NK-92 (cell line): ENCODE data around the gene AKAP13.
"Not testable (repeated sequence)": the region's sequence is repeated elsewhere in the genome, so short reads cannot be mapped to it uniquely, and the experiment has no call there.

ENCODE experiments used
- DNase-seq: peaks from one replicate; lab custom pipeline; 2025; ENCODE audit not compliant: unreplicated experiment; lab: John Stamatoyannopoulos, UW

Gene AKAP13

GRCh38 chr15:85780225-85780985 is 400.0 kb downstream of the AKAP13 start:
- no peak for DNase-seq

- DNase-seq: no peak
Observed at GRCh38 chr15:85781099-85781498, 400.7 kb downstream of the AKAP13 start.

DNA sequence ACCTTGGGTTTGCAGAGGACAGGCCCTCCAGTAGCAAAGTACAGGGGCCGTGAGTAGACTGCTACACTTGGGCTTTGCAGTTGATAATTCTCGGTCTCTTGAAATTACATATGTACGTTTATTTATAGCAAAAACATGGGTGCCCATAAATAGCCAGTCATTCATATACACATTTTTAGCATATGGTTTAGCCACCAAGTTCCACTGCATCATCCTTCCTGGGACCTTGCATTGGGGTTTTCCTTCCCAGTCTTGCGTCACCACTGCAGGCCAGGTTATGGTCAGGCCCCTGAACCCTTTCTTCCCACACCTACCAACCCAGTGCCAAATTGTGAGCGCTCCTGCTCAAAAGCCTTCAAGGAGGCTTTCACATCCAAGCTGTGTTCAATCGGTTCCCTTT is 401.7 kb downstream of the AKAP13 start:
- no peak for DNase-seq

DNA sequence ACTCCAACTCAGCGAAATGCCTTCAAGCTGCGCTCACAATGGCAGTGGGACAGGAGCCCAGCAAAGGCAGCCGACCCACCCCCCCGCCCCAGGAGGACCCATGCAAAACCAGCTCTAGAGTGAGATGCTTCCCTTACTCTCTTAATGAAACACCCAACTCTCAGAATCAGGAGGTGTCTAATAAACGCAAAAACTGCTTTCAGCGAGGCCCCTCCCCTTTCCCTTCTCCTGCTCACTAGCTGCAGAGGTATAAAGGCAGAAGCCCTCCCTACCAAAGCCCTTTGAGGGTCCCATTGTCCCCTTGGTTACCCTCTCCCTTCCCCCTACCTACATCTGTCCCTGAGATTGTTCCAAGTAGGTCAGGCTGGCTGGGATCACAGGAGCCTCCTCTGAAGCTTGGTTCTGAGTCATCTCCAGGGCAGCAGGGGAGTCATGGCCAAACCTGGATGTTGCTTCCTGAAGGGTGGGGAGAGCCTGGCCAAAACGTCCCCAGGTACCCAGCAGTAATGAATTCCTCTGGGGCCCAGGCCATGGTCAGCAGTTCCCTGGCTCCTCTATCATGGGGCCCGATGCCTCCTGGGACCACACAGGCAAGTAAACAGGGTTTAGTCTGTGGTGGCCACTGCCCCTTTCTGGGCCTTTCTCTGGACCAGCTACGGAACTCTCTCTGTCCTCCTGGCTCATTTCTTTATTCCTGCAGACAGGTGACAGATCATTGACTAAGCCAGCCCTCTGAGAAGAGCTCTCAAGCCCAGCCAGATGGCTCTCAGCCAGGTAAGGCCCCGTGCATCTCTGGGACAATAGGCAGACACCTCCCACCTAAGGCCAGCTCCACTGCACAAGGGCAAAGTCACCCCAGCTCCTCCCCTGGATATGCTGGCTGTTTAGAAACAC is 405.7 kb downstream of the AKAP13 start:
- DNase-seq: no peak

GRCh38 chr15:85786781-85787114 is 406.3 kb downstream of the AKAP13 start:
- DNase-seq: no peak

DNA sequence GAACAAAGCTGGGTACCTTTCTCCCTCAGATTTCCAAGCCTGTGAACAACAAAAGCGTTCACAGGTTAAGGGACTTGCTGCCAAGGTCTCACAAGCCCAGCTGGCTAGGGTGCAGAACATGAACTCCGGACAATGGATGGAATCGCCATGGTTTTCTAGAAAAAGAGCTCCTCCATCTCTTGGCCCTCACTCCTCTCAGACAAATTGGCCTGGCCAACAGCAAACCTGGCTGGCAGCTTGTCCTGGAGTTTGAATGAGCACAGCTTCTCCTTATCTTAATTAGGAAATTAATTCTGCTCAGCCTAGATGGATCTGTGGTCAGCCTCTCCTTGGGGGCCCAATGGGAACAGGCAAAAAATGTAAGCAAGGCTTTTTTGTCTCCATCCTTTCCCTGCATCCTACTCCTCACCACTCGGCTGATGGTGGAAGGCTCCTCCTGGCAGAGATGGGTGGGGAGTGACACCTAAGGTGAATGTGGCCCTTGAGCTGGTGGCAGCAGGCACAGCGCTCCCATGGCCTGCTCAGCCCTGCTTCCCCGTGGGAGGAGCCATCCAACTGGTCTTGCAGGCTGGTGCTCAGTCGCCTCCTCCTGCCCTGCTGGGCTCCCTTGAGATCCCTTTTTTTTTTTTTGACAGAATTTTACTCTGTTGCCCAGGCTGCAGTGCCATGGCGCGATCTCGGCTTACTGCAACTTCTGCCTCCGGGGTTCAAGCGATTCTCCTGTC is 408.5 kb downstream of the AKAP13 start:
- no peak for DNase-seq

GRCh38 chr15:85789496-85789875 is 409.1 kb downstream of the AKAP13 start:
- DNase-seq: no peak

GRCh38 chr15:85792102-85792731 is 411.8 kb downstream of the AKAP13 start:
- no peak for DNase-seq

DNA sequence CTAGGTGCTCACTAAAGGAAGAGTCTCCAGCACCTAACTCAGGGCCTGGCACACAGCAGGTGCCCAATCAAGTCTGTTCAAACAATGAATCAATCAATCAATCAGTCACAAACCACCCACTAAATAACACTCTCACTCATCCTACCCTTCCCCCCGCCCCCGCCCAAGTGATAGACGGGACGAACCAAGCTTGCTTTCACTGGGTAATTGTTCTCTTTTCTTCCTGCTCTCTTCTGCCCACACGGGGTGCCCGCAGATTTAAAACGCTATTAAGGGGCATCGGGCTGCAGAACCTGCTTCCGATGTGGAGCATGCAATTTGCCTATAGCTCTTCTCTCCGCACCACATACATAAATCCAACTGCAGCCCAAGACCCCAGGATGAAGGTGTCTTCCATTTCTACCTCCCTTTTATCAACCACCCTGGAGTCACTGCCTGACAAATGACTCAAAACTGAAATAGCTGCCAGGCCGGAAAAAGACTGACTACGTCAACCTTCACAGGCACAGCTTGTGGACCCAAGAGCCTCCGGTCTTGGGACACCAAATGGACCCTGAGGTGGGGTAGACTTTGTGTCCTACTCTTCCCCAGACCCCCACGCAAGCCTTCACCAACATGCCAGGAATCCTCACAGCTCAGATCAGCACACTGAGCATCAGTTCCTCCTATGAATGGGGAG is 412.6 kb downstream of the AKAP13 start:
- DNase-seq: no peak

DNA sequence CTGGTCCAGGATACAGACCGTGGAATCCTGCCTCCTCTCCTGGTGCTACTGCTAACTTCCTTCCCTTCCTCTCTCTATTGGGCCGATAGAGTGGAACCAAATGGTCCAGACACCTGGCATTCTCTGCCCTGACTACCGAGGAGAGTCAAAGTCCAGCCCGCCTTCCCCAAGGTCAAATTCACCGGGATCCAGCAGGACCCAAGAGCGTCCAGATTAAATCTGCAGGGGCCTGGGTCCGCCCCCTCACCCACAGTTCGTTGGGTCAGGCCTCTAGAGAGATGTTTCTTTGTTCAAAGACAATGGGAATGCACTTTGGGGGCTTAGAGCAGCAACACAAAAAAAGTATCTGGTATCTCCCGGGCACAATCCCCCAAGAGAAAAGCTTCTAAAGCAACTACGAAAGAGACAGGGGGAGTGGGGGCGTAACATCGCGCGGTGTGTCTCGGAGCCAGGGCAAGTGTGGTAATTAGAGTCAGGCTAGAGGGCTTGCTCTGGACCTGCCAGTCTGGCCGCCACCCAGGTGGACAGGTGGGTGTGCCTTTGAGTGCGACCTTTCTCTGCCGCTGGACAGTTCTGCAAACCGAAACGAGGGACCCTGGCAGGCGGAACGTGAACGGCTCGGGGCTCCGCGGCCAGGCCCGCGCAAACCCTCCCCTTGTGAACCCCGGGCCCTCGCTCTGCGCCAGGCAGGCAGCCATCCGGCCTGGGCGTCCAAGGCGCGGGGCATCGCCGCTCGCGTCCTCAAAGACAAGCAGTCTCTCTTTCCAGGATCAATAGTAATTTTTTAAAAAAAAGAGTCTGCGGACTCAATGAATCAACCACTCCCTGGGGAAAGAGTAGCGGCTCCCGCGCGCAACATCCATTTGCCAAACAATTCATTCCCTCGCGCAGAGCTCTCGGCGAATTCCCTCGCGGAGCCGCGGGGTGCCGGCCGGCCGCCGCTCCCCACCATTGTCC is 413.5 kb downstream of the AKAP13 start:
- no peak for DNase-seq

GRCh38 chr15:85794598-85795336 is 414.4 kb downstream of the AKAP13 start, which contains the start of gene KLHL25:
Gene KLHL25, minus strand, starts transcription at chr15:85794925. Its CDS starts 25,115 bp downstream, at chr15:85769810.
- DNase-seq: peak; percentile 33

DNA sequence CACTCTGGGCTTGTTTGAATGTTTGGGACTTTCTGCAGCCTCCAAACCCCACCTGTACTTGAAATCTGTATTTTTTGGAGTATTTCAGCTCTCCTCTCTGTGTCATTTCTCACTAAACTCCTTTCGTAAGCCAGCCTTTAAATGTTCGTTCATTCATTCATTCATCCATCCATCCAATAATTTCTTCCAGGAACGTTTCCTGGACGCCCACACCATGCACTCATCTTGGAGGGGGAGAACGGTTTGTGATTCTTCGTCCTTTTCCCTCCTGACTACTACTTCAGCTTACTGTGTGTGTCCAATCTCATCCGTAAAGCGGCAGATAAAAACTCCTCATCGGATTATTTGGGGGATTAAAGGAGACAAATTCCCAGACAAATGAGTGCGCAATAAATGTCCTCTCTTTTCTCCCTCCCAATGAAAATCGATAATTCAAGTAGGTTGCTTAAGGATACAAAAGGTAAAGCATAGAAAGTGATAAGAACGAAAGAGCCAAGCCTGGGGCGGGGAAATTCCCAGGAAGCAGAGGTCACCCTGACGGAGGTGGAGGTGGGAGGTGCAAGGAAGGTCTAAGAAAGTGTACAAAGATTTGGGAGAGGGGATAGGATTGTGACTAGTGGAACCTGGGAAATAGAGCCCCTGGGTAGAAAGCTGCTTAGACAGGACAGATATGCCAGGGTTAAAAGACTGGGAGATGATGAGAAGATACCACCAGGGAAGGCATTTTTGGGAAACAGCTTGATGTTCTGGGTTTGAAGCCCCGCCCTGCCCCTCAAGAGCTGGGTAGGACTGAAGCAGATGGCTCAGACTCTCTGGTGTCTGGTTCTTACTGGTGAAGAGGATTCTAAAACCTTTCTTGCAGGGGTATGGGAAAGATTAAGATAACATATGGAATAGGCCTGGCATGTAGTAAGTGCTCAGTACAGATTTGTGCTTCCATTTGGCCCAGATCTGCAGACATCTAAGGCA is 415.2 kb downstream of the AKAP13 start:
- DNase-seq: no peak

DNA sequence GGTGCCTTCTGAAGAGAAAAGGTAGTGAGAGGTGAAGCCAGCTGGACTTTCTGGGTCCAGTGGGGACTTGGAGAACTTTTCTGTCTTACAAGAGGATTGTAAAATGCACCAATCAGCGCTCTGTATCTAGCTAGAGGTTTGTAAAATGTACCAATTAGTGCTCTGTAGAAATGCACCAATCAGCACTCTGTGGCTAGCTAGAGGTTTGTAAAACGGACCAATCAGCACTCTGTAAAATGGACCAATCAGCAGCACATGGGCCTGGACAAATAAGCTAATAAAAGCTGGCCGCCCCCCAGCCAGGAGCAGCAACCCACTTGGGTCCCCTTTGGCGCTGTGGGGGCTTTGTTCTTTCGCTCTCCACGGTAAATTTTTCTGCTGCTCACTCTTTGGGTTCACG is 416.0 kb downstream of the AKAP13 start:
- DNase-seq: not testable (repeated sequence)
